ENCODE data around the gene VTA1. TPM values are rescaled to one million over a fixed set of nuclear protein-coding genes. Genes with fewer than 3 reads are reported as not detected.

Gene VTA1
- total RNA-seq, 2 donors from 2014 or later = 17.0 to 17.2 TPM

DNA sequence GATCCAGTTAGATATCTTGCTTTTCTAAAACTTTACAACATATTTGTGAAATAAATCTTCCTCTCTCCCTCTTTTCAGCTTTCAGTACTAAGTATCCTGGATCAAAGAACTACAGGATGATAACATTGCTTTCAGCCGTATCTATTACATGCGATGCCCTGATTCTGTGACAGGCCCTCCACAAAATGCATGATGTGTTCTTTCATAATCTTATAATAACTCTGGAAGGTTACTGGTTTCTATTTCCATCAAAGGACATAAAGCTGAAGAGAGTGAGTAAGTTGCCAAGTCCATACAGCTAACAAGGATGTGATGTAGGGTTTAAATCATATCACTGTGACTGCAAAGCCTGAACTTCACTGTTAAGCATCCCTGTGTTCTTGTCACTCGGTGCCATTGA lies 91.8 kb downstream of the VTA1 start:
- H3K9me3 ChIP-seq (ENCODE audit: control insufficient read depth, low read length, poor library complexity, severe bottlenecking) = no peaks in the 10 kb centered on the region
- H3K4me3 Mint-ChIP-seq = no peak overlapping the region
- H3K27me3 Mint-ChIP-seq = peaks cover 3% of the 10 kb centered on the region
- no peak overlapping the region for H3K27ac Mint-ChIP-seq
- H3K36me3 Mint-ChIP-seq (ENCODE audit: low read depth) = no peaks in the 10 kb centered on the region
- H3K4me1 Mint-ChIP-seq = no peaks in the 10 kb centered on the region
- ATAC-seq = no peak
- no peak for DNase-seq

- H3K4me3 Mint-ChIP-seq = no peak overlapping the region
- H3K36me3 Mint-ChIP-seq (ENCODE audit: low read depth) = no peaks in the 10 kb centered on the region
- H3K4me1 Mint-ChIP-seq = no peaks in the 10 kb centered on the region
- no peak overlapping the region for H3K27ac Mint-ChIP-seq
- H3K27me3 Mint-ChIP-seq = peaks cover 3% of the 10 kb centered on the region
- DNase-seq (no peak), ATAC-seq (no peak)
- H3K9me3 ChIP-seq (ENCODE audit: control insufficient read depth, low read length, poor library complexity, severe bottlenecking) = no peaks in the 10 kb centered on the region
Observed at GRCh38 chr6:142240179-142240578, 93.1 kb downstream of the VTA1 start.

DNA sequence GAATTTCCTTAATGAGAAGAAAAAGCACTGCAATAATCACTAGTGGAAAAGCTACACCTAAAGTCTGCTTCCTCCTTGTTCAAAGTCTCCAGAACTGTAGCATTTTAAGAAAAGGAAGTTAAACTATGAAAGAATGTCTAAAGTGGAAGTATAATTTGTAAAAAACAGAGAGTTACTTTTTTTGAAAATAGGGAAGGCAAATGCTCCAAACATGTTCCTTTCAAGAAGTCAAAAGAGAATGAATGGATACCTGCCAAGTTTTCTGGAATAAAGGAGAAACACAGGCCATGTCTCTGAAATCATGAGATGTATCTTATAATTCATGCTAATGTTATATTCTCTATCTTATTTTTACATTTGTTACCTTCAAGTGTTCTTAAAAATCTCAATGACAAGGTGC lies 94.0 kb downstream of the VTA1 start:
- no peak overlapping the region for H3K4me3 Mint-ChIP-seq
- no peaks in the 10 kb centered on the region for H3K36me3 Mint-ChIP-seq (ENCODE audit: low read depth)
- H3K4me1 Mint-ChIP-seq = no peaks in the 10 kb centered on the region
- H3K9me3 ChIP-seq (ENCODE audit: control insufficient read depth, low read length, poor library complexity, severe bottlenecking) = no peaks in the 10 kb centered on the region
- peaks cover 7% of the 10 kb centered on the region for H3K27me3 Mint-ChIP-seq
- ATAC-seq (no peak), DNase-seq (no peak)
- H3K27ac Mint-ChIP-seq = no peak overlapping the region

DNA sequence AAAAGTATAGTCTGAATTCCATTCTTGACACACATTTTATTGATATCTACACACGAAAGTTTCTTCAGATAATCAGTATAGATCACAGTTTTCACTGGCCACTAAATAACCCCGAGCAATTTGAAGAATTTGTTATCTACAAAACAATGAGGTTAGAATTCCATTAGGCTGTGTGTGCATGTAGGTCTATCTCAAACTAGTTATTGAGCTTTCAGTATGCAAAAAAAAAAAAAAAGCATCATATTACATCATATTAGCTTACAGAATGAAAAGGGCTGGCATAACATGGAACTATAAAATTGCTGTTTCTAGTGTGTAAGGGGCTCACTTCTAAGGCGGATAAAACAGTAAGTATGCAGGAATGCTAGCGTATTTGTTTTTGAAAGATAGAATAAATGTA lies 95.2 kb downstream of the VTA1 start:
- DNase-seq (no peak), ATAC-seq (no peak)
- Mint-ChIP-seq H3K4me1 (no peaks in the 10 kb centered on the region), H3K27me3 (peaks cover 7% of the 10 kb centered on the region), H3K4me3 (no peak overlapping the region), H3K27ac (no peak overlapping the region), H3K36me3 (ENCODE audit: low read depth) (no peaks in the 10 kb centered on the region)
- H3K9me3 ChIP-seq (ENCODE audit: control insufficient read depth, low read length, poor library complexity, severe bottlenecking) = no peaks in the 10 kb centered on the region

GRCh38 chr6:142246960-142247359 lies 99.9 kb downstream of the VTA1 start:
- H3K27ac Mint-ChIP-seq = no peak overlapping the region
- peaks cover 17% of the 10 kb centered on the region for H3K27me3 Mint-ChIP-seq
- no peak overlapping the region for H3K4me3 Mint-ChIP-seq
- DNase-seq (no peak), ATAC-seq (no peak)
- H3K4me1 Mint-ChIP-seq = no peaks in the 10 kb centered on the region
- H3K9me3 ChIP-seq (ENCODE audit: control insufficient read depth, low read length, poor library complexity, severe bottlenecking) = no peaks in the 10 kb centered on the region
- no peaks in the 10 kb centered on the region for H3K36me3 Mint-ChIP-seq (ENCODE audit: low read depth)

- H3K27me3 Mint-ChIP-seq = peaks cover 24% of the 10 kb centered on the region
- H3K9me3 ChIP-seq (ENCODE audit: control insufficient read depth, low read length, poor library complexity, severe bottlenecking) = no peaks in the 10 kb centered on the region
- ATAC-seq = no peak
- H3K36me3 Mint-ChIP-seq (ENCODE audit: low read depth) = no peaks in the 10 kb centered on the region
- no peaks in the 10 kb centered on the region for H3K4me1 Mint-ChIP-seq
- DNase-seq = no peak
- H3K4me3 Mint-ChIP-seq = no peak overlapping the region
- H3K27ac Mint-ChIP-seq = no peak overlapping the region
Observed at GRCh38 chr6:142249266-142249665, 102.2 kb downstream of the VTA1 start.

GRCh38 chr6:142251930-142252445 lies 104.9 kb downstream of the VTA1 start:
- no peaks in the 10 kb centered on the region for H3K9me3 ChIP-seq (ENCODE audit: control insufficient read depth, low read length, poor library complexity, severe bottlenecking)
- Mint-ChIP-seq H3K27ac (no peak overlapping the region), H3K36me3 (ENCODE audit: low read depth) (no peaks in the 10 kb centered on the region), H3K4me1 (peaks cover 2% of the 10 kb centered on the region), H3K4me3 (no peak overlapping the region), H3K27me3 (peaks cover 17% of the 10 kb centered on the region)
- DNase-seq = no peak
- no peak for ATAC-seq

GRCh38 chr6:142254513-142254912 lies 107.5 kb downstream of the VTA1 start:
- Mint-ChIP-seq H3K27me3 (peaks cover 20% of the 10 kb centered on the region), H3K36me3 (ENCODE audit: low read depth) (no peaks in the 10 kb centered on the region), H3K4me1 (peaks cover 2% of the 10 kb centered on the region), H3K27ac (no peak overlapping the region), H3K4me3 (no peak overlapping the region)
- ATAC-seq (no peak), DNase-seq (no peak)
- no peaks in the 10 kb centered on the region for H3K9me3 ChIP-seq (ENCODE audit: control insufficient read depth, low read length, poor library complexity, severe bottlenecking)

- Mint-ChIP-seq H3K4me1 (peaks cover 2% of the 10 kb centered on the region), H3K36me3 (ENCODE audit: low read depth) (no peaks in the 10 kb centered on the region), H3K4me3 (no peak overlapping the region), H3K27ac (no peak overlapping the region), H3K27me3 (peaks cover 24% of the 10 kb centered on the region)
- no peaks in the 10 kb centered on the region for H3K9me3 ChIP-seq (ENCODE audit: control insufficient read depth, low read length, poor library complexity, severe bottlenecking)
- DNase-seq = no peak
- ATAC-seq = no peak
Observed at GRCh38 chr6:142255785-142256184, 108.7 kb downstream of the VTA1 start.

- H3K4me3 Mint-ChIP-seq = no peak overlapping the region
- H3K27ac Mint-ChIP-seq = no peak overlapping the region
- no peaks in the 10 kb centered on the region for H3K9me3 ChIP-seq (ENCODE audit: control insufficient read depth, low read length, poor library complexity, severe bottlenecking)
- H3K36me3 Mint-ChIP-seq (ENCODE audit: low read depth) = no peaks in the 10 kb centered on the region
- ATAC-seq (no peak), DNase-seq (no peak)
- H3K4me1 Mint-ChIP-seq = peaks cover 2% of the 10 kb centered on the region
- peaks cover 7% of the 10 kb centered on the region for H3K27me3 Mint-ChIP-seq
Observed at GRCh38 chr6:142258305-142258704, 111.2 kb downstream of the VTA1 start.

DNA sequence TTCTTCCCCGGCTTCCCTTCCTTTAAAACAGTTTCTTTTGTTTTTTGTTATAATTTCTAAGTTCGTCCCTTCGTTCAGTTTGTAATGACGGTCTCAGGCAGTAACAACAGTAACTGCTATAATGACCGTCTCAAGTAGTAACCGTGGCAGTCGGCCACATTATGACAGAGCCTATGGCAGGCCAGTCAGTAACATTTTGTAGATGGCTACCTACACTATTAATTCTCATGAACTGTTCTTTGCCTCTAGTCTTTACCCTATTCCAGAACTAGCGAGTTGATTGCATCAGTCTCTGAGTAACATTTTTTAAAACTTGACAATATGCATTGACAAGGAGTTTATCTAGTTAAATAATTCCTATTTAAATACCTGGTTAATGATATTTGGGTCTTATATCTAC lies 111.7 kb downstream of the VTA1 start:
- Mint-ChIP-seq H3K36me3 (ENCODE audit: low read depth) (no peaks in the 10 kb centered on the region), H3K27ac (no peak overlapping the region), H3K4me3 (no peak overlapping the region), H3K27me3 (peaks cover 7% of the 10 kb centered on the region), H3K4me1 (peaks cover 2% of the 10 kb centered on the region)
- ATAC-seq (no peak), DNase-seq (no peak)
- no peaks in the 10 kb centered on the region for H3K9me3 ChIP-seq (ENCODE audit: control insufficient read depth, low read length, poor library complexity, severe bottlenecking)

- DNase-seq (no peak), ATAC-seq (no peak)
- H3K4me1 Mint-ChIP-seq = peaks cover 2% of the 10 kb centered on the region
- no peaks in the 10 kb centered on the region for H3K9me3 ChIP-seq (ENCODE audit: control insufficient read depth, low read length, poor library complexity, severe bottlenecking)
- H3K4me3 Mint-ChIP-seq = no peak overlapping the region
- H3K27ac Mint-ChIP-seq = no peak overlapping the region
- peaks cover 7% of the 10 kb centered on the region for H3K27me3 Mint-ChIP-seq
- H3K36me3 Mint-ChIP-seq (ENCODE audit: low read depth) = no peaks in the 10 kb centered on the region
Observed at GRCh38 chr6:142260748-142261147, 113.7 kb downstream of the VTA1 start.

DNA sequence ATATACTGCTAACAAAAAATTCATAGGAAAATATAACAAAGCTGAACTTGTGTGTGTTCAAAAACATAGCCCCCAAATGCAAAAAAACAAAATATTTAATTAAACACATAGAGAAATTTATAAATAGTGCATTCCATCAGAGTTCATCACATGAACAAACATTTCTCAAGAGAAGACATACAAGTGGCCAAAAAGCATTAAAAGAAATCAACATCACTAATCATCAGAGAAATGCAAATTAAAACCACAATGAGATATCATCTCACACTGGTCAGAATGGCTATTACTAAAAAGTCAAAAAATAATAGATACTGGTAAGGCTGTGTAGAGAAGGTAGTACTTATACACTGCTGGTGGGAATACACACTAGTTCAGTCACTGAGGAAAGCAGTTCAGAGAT lies 115.2 kb downstream of the VTA1 start:
- H3K9me3 ChIP-seq (ENCODE audit: control insufficient read depth, low read length, poor library complexity, severe bottlenecking) = no peaks in the 10 kb centered on the region
- peaks cover 7% of the 10 kb centered on the region for H3K27me3 Mint-ChIP-seq
- ATAC-seq (no peak), DNase-seq (no peak)
- no peaks in the 10 kb centered on the region for H3K36me3 Mint-ChIP-seq (ENCODE audit: low read depth)
- no peak overlapping the region for H3K27ac Mint-ChIP-seq
- H3K4me3 Mint-ChIP-seq = no peak overlapping the region
- no peaks in the 10 kb centered on the region for H3K4me1 Mint-ChIP-seq

GRCh38 chr6:142265476-142265875 lies 118.4 kb downstream of the VTA1 start:
- H3K9me3 ChIP-seq (ENCODE audit: control insufficient read depth, low read length, poor library complexity, severe bottlenecking) = no peaks in the 10 kb centered on the region
- ATAC-seq (no peak), DNase-seq (no peak)
- no peaks in the 10 kb centered on the region for H3K4me1 Mint-ChIP-seq
- no peaks in the 10 kb centered on the region for H3K36me3 Mint-ChIP-seq (ENCODE audit: low read depth)
- no peak overlapping the region for H3K4me3 Mint-ChIP-seq
- peaks cover 15% of the 10 kb centered on the region for H3K27me3 Mint-ChIP-seq
- H3K27ac Mint-ChIP-seq = no peak overlapping the region
